NCI-H345 treated with DMSO at 0.1 percent for 48 hours (cell line): Measurements from ENCODE around the gene RDH8.

ENCODE experiments used
- DNase-seq: peaks from one replicate; lab custom pipeline; 2025; ENCODE audit not compliant: unreplicated experiment; lab: John Stamatoyannopoulos, UW

Gene RDH8, protein sequence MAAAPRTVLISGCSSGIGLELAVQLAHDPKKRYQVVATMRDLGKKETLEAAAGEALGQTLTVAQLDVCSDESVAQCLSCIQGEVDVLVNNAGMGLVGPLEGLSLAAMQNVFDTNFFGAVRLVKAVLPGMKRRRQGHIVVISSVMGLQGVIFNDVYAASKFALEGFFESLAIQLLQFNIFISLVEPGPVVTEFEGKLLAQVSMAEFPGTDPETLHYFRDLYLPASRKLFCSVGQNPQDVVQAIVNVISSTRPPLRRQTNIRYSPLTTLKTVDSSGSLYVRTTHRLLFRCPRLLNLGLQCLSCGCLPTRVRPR

DNA sequence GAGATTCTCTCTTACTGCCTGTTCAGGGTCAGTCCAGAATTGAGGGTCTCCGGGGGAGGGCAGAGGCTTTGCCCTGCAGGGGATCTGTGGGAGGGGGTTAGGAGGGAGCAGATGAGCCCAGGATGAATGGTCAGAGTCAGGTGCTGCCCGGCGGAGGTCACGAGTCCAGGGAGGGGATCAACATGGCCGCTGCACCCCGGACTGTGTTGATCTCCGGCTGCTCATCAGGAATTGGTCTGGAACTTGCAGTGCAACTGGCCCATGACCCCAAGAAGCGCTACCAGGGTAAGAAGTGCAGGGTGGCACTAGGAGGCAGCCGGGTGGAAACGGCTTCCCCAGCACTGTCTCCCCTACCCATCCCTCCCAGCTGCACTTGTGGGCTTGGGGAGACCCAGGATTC lies at the start of gene RDH8:
Gene RDH8 (plus strand): TSS at position 168 of the 400 bp plus-strand sequence. CDS start 15 bp downstream, at position 183.
- DNase-seq, result no peak

DNA sequence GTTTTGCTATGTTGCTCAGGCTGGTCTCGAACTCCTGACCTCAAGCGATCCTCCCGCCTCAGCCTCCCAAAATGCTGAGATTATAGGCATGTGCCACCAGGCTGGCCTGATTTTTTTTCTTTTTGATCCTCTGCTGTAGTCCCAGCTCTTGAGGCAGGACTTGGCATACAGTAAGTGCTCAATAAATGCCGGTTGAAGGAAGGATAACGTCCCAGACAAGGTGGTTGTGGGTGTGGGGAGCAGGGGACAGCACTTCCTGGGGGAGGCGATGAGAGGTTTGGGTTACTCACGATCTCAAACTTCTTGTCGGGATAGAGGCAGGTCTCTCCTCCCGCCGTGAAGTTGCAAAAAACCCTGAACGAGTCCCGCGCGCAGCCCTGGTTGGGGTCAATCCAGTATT lies 47.3 kb upstream of the RDH8 start:
- no peak for DNase-seq

DNA sequence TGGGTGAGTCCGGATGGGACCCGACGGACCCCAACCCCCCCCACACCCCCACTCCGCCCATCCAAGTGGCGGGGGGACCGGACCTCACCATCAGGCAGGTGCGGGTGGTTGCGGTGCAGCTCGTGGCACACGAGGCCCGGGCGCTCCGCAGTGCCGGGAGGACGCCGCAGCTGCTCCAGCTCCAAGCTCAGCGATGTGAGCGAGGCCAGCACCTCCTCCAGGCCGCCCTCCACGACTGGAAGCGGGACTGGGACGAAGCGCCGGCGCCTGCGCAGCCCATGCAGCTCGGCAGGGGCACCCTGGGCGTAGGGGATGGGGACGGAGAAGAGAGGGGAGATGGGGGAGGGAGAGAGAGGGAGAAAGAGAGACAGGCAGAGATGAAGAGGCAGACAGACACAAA lies 46.8 kb upstream of the RDH8 start:
- no peak for DNase-seq

DNA sequence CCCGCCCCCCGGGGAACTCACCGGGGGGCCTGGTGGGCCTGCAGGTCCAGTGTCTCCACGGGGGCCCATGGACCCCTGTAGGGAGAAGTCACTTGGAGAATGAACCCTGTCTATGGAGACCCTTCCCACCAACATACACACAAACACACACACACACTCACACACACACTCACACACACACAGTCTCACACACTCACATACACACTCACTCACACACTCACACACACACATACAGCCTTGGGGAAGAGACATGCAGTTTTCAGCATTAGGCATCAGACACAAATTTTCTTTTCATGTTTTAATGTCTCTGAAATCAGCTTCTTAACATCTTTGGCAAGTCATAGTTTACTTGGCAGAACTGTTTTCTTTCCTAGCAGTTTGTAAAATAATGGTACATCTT lies 46.0 kb upstream of the RDH8 start:
- no peak for DNase-seq

DNA sequence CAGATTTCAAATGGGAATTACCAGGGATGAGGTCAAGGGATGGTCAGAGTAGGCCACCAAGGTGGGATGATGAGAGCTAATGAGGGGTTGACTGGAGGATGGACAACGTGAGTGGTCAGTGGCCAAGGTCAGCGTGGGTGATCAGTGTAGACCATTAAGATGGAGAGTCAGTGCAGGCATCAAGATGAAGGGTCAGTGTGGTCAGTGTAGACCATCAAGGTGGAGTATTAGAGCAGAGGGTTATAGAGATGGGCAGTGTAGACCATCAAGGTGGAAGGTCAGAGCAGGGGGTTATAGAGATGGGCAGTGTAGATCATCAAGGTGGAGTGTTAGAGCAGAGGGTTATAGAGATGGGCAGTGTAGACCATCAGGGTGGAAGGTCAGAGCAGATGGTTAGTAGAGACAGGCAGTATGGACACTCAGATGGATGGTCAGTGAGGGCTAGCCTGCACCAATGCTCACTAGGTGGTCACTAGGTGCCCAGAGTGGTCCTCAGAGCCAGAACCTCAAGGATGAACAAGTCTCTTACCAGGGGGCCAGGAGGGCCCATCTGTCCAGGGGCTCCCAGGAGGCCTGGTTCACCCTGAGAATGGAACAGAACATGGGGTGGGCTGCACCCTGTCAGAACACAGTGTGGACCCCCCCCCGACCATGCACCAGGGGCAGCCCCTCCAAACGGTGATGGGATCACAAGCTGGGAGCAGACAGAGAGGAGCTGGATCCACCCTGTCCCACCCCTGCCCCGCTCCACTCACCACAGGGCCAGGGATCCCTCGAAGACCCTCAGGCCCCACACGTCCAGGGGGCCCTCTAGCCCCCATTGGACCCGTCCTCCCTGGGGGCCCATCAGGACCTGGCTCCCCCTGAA lies 44.2 kb upstream of the RDH8 start:
- DNase-seq, result no peak

DNA sequence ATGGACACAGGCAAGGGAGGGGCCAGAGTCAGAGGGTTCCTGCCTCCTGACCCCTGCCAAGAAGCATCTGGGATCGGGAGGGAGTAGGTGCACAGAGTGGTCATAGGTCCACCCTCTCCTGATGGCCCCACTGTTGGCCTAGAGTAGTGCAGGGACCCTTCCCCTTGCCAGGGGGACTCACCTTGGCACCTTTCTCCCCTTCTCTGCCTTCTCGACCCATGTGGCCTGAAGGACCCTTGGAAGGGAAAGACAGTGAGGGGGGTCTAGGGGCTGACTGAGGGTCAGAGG lies 43.7 kb upstream of the RDH8 start:
- no peak for DNase-seq

DNA sequence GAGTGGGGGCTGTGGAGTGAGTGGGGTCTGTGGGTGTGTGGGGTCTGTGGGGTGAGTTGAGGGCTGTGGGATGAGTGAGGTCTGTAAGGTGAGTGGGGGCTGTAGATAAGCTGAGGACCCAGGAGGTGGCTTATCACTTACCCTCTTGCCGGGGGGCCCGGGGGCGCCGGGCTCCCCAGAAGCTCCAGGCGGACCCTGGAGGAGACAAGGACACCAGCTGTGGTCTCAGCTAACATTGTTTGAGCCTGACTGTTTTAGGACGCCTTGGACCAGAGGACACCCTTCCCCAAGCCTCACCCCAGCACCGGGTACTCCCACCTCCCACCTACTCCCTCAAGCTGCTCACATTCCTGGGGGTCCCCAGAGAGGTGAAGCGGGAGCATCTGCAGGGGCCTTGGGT lies 42.8 kb upstream of the RDH8 start:
- no peak for DNase-seq

DNA sequence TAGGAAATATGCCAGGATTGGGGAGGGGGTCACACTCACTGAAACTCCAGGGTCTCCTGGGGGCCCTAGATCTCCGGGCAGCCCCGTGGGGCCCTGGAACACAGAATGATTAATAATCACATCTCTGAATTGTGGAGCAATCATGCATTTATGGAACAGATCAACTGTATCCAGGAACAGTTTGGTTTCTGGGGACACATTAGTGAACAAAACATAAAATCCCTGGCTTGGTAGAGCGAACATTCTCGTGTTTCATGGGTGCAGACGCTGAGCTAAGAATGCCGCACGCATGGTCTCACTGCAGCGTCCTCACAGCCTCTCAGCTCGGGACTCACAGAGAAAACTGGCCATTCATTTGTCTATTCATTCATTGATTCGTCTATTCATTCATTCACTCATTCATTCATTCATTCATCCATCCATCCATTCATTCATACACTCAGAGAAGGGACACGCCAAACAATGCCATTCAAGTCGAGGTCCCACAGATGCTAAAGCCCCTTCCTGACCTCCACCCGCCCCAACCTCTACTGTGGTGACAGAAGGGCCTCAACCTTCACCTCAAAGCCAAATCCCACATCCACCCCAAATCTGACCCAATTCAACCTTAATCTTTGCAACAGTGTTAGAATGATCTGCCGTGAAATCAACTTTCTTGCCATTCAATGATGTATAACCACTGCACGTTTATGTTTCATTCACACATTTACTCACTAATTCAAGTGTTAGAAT lies 42.0 kb upstream of the RDH8 start:
- DNase-seq, result no peak

DNA sequence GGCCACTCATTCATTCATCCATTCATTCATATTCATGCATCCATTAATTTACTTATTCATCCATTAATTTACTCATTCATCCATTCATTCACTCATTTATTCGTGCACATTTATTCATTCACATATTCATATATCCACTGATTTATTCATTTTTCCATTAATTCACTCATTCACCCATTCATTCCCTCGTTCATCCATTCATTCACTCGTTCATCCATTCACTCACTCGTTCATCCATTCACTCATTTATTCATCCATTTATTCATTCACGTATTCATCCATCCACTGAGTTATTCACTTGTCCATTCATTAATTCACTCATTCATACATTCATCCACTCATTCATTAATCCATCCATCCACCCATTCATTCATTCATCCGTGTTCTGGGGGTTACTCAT lies 41.2 kb upstream of the RDH8 start:
- no peak for DNase-seq

DNA sequence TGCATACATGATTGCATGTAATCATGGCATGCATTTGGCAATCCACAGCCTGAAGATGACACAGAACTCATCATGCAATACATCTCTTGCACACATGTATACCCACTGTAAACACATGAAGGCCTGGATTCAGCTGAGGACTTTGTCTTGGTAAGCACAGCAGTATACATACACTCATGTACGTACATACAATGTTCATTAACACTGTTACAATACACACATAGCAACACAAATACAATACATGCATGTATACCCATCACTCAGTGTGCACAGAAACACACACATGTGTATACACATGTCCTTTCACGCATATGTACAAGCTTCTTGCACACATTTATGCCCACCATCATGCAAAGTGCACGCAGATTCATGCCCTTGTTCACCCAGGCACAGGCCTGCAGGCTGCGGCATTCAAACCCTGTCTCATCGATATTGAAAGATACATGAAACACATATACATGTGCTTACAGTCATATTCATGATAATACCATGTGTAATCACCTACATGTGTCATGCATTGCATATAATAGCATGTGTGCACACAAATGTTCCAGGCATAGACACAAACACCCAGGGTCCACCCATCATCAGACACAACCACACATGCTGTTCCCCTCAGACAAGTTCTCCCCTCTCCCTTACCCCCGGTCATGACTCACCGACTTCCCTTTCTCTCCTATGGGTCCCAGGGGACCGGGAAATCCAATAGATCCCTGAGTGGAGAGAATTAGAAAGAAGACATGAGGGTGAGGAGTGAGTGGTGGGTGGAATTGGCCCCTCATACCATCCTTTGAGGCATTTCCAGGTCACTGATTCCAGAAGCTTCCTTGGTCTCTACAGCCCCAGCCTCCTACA lies 31.6 kb upstream of the RDH8 start:
- no peak for DNase-seq

DNA sequence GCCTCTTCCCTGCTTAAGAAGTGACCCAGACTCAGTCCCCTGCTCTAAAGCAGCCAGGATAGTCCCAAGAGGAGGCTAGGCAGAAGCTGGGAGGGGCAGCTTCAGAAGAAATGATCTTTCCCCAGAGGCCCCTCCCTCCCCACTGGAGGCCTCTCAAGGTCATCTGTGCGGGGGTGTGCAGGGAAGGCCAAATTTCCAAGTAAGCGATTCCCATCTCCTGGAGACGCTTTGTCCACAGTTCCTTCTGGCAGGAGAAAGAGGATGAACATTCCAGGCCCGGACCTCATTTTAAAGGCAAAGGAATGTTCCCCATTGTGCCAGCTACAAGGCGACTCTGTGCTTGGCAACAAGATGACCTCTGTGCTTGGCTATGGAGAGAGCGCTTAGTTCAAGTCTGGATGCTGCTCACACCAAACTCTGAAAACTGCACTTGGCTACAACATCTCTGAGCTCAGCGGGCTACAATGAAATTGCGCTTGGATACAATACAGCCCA lies 26.4 kb upstream of the RDH8 start:
- no peak for DNase-seq

DNA sequence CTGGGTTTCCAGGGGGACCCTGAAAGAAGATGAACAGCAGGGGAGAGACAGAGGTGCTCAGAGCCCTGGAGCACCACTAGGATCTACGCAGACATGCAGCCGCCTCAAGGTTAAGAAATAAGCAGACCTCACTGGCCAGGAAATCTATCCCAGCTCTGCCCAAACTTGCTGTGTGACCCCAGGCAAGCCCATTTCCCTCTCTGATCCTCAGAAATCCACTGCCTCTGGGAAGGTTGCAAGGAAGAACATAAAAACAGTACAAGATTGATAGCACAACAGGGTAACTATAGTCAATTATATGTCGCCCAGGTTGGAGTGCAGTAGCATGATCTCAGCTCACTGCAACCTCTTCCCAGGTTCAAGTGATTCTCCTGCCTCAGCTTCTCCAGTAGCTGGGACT lies 23.8 kb upstream of the RDH8 start:
- DNase-seq, result no peak

DNA sequence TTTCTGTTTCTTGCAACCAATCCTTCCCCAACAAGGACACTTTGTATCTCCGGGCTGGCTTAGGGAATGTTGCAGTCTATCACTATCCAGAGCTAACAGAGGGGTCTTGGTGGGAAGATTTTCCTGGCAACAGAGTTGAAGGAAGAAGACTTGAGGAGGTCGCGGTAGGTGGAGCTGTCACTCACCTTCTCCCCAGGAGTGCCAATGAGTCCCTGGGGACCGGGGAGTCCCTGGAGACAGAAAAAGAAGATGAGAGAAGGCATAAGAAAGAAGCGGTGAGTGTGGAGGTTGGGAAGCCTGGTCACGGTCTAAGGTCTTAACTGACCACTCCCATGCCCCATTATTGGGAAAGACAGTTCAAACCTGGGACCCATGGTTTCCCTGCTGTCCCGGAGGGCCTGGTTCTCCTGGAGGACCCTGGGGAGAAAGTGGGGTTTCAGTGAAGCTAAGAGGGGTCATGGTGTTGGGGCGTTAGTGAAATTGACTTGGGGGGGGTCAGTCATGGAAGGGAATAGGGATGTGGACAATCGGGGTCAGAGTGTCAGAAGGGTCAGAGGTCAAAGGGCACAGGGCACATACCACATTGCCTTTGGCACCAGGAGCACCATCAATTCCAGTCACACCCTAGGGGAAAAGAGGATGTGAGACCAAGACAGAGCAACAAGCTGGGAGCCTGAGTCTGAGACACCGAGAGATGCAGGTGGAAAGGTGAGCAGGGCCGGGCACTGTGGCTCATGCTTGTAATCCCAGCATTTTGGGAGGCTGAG lies 21.7 kb upstream of the RDH8 start:
- no peak for DNase-seq

DNA sequence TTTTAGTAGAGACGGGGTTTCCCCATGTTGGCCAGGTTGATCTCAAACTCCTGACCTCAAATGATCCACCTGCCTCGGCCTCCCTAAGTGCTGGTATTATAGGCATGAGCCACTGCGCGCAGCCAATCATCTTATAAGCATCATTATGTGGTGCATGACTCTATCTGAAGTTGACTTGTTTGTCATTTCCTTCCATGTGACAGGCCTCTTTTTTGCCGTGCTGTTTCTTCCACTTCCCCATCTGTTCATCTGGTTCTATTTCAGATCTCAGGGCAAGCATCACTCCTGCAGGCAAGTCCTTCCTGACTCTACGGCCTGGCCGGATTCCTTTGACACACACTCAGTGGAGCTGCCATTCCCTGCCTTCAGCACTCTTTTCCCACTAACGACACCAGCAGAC lies 18.2 kb upstream of the RDH8 start:
- no peak for DNase-seq

DNA sequence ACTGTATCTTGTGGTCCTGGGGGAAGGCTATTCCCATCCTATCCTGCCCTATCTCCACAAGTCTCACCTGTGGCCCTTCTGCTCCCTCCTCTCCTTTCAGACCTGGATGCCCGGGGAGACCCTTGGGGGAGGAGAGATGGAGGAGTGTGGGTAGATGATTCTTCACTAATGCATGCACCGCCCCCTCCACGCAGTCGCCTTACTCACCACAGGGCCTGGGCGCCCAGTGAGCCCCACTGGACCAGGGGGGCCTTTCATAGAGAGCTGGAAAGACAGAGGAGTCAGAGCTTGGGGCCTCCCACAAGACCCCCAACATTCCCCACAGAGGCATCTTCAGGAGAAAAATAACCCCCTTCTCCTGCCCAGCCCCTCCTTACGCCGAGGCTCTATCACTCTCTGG lies 17.3 kb upstream of the RDH8 start:
- no peak for DNase-seq

DNA sequence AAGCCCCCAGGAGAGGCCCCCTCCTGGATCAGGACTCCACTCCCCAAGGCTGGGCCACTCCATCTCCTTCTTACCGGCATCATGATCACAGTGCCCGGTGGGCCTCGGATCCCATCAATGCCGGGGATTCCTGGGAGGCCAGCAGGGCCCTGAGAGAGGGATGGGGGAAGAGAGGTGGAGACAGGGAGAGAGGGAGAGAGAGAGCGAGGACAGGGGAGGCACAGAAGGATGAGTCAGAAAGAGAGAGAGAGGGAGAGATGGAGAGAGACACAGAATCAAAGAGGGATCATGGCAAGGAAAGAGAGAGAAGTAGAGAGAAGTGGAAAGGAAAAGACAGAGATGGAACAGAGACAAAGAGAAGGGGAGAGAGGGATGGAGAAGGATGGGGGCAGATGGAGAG lies 16.7 kb upstream of the RDH8 start:
- DNase-seq, result no peak

DNA sequence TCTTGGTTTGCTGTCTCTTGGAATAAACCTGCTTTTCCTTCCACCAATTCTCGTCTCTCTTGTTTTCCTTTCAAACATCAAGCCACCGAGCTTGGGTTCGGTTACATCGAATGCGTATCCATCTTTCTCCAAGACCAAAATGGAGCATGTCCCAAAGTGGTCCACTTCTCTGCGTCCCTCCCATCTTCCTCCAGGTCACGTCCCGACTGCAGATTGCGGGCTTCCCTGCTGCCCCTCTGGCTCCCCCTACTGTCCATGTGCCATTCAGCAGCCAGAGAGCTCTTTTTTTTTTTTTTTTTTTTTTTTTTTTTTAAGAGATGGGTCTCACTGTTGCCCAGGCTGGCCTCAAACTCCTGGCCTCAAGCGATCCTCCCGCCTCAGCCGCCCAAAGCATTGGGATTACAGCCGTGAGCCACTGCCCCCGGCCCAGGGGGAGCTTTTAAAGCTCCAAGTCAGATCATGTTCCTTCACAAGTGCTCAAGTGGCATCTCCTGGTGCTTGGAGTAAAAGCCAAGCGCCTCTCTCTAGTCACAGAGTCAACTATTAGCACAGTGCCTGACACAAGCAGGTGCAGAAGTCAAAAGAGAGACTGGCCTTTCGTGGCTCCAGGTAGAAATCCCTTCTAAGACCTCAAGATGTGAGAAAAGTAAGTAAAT lies 13.0 kb upstream of the RDH8 start:
- no peak for DNase-seq

DNA sequence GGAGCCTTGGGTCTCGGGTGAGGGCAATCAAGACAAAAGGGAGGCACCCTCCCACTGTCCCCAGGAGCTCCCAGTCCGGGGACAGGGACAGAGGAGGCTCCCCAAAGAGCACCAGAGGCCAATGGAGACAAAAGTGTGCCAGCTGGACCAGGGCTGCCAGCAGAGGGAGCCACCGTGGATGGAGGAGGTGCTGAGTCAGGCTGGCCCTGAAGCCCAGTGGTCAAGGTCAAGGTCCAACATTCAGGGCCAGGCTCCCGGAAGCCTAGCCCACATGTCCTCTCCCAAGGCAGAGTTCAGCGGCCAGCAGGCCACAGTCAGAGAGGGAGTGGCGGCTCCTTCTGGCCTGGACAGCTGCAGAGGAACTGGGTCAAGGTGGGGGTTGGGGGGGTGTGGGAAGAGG lies 11.4 kb upstream of the RDH8 start:
- DNase-seq, result no peak

DNA sequence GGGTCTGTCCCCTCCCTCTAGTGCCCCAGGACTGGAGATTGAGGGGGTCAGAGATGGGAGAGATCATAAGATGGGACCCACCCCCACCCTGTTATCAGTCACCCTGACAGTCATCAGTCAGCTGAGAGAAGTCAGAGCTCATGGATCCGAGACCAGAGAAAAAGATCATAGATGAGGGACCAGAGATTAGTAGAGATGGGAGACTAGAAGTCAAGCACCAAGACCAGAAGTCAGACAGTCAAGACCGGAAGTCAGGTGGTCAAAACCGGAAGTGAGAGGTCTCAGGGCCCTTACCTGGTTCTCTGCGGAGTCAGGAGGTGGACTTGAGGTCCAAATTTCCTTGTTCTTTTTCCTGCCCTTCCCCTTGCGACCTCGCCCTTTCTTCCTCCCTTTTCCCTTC lies 10.0 kb upstream of the RDH8 start:
- DNase-seq, result no peak

DNA sequence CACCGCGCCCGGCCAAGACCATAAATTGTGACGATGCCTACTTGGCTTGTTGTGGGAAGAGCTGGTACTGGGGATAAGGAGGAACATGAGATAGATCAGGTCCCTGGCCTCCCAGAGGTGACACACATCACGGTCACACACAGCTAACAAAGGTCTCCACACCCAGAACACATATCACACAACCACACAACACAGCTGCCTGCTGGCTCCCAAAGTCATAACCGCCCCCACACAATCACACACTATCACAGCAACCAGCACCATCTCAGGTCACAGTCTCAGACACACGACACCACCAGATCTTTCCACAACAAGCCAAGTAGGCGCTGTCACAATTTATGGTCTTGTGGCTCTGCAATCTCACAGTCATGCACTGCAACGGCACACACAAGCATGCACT lies 8.7 kb upstream of the RDH8 start:
- no peak for DNase-seq
